ENCODE data around the gene ADCY7. TPM values are rescaled to one million over a fixed set of nuclear protein-coding genes. Genes with fewer than 3 reads are reported as not detected.

The ADCY7 gene
- total and polyA plus RNA-seq, 9 of the 15 experiments (the other 6 are each of a cell fraction or from before 2014, with no cell fraction given), result 2.3 to 108 (median 28.6) TPM

DNA sequence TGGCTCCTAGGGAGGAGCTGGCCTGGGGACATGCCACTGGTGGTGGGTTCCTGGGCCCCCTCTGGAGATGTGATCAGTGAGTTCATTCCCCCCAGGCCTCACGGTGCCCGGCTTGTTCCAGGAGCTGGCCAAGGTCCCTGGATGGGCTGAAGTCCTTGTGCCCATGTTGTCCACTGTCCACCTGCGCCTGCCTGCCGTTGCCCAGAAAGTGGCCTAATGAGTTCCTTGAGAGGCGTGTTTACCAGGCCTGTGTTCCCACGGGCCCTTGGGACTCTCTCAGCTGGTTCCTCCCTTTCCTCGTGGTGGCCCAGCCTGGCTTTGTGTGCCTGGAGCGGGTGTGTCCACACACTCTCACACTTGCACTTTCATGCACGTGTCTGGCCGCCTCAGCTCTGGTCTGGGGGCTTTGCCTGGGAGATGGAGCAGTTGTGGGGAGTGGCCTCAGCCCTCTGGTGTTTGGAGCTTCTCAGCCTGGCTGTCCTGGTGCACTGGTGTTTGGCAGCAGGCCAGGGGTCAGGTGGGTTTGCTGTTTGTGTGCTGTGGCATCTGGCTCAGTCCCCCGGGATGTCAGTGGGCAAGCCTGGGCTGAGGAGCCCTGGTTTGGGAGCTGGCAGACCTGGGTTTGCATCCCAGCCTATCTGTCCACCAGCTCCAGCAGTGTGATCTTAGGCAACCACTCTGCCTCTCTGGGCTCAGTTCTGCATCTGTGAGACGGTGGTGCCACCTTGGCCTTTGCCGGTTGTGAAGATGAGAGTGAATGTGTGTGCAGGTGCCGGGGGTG is 18.0 kb downstream of the ADCY7 start:
- FAIRE-seq (no peak), ATAC-seq (no peak; the same call in 2 of the 3 replicates), DNase-seq (ENCODE audit: extremely low read depth in 1 of 4, low spot score in 3 of 4) (no peak)
- H2AFZ ChIP-seq (ENCODE audit: low read depth, low read length), result no peak overlapping the region
- H3K9me1 ChIP-seq (ENCODE audit: control insufficient read depth, insufficient read depth, low read length), result peaks cover 12% of the 10 kb centered on the region
- TF ChIP-seq GTF2F1 (IDR thresholded peaks at IDR 0.05; ENCODE audit: low read depth, low read length) (no peak), NFIC (IDR thresholded peaks at IDR 0.05) (peak; percentile 76), NR2C2 (CRISPR knock-in tag; IDR thresholded peaks at IDR 0.05) (no peak), NR2C2 (tag; IDR thresholded peaks at IDR 0.05) (no peak), BHLHE40 (IDR thresholded peaks at IDR 0.05; ENCODE audit: low read length) (peak; percentile 26; the same call in 1 of the 2 replicates), TRIM28 (IDR thresholded peaks at IDR 0.05) (no peak), ZNF717 (CRISPR knock-in tag; IDR thresholded peaks at IDR 0.05) (no peak)
- TF ChIP-seq, protein P1, sequence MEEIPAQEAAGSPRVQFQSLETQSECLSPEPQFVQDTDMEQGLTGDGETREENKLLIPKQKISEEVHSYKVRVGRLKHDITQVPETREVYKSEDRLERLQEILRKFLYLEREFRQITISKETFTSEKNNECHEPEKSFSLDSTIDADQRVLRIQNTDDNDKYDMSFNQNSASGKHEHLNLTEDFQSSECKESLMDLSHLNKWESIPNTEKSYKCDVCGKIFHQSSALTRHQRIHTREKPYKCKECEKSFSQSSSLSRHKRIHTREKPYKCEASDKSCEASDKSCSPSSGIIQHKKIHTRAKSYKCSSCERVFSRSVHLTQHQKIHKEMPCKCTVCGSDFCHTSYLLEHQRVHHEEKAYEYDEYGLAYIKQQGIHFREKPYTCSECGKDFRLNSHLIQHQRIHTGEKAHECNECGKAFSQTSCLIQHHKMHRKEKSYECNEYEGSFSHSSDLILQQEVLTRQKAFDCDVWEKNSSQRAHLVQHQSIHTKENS (CRISPR knock-in tag; IDR thresholded peaks at IDR 0.05), result no peak
- TF ChIP-seq, protein P2, sequence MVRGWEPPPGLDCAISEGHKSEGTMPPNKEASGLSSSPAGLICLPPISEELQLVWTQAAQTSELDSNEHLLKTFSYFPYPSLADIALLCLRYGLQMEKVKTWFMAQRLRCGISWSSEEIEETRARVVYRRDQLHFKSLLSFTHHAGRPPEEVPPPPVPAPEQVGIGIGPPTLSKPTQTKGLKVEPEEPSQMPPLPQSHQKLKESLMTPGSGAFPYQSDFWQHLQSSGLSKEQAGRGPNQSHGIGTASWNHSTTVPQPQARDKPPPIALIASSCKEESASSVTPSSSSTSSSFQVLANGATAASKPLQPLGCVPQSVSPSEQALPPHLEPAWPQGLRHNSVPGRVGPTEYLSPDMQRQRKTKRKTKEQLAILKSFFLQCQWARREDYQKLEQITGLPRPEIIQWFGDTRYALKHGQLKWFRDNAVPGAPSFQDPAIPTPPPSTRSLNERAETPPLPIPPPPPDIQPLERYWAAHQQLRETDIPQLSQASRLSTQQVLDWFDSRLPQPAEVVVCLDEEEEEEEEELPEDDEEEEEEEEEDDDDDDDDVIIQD (CRISPR knock-in tag; IDR thresholded peaks at IDR 0.05), result no peak
- no peak overlapping the region for H3K4me2 ChIP-seq (ENCODE audit: insufficient read depth, low read length)
- CTCF ChIA-PET (ENCODE audit: low intra/inter-chr PET ratio), result no interaction called here
- BruUV-seq (replicated peaks), result no TSS peak
- intact Hi-C loops (cut with micrococcal nuclease), result no loop called here
- POLR2A ChIA-PET, result interaction anchor here (1.7 kb wide), 1 partner anchor 12 kb away, joined by 8 read pairs; no protein-coding TSS in a partner anchor
- peaks cover 2% of the 10 kb centered on the region for H3K9me3 ChIP-seq (replicated peaks; ENCODE audit: control insufficient read depth, insufficient read depth, low read depth, low read length)
- peak overlapping the region in 1 of 2 experiments; percentile 80; a peak in 2 of 4 replicates for H3K9ac ChIP-seq (ENCODE audit: insufficient read depth in 1 of 2, low read depth in 2 of 2, low read length in 2 of 2)
- no peak overlapping the region for H3K4me3 ChIP-seq
- no peak overlapping the region; the same call in 2 of the 3 replicates for H3K27ac ChIP-seq (ENCODE audit: extremely low read depth, low read depth, low read length)
- peaks cover 86% of the 10 kb centered on the region for H3K79me2 ChIP-seq (ENCODE audit: control insufficient read depth, insufficient read depth, low read length)
- H4K20me1 ChIP-seq (replicated peaks; ENCODE audit: control insufficient read depth, insufficient read depth, low read length), result peaks cover 26% of the 10 kb centered on the region
- 76% methylated on average over 14 of the region's 14 CpGs for WGBS (ENCODE audit: insufficient coverage, low coverage, missing lambda C conversion rate)
- peaks cover 69% of the 10 kb centered on the region; the same call in 2 of the 3 replicates for H3K36me3 ChIP-seq (ENCODE audit: control insufficient read depth, insufficient read depth, low read length)
- no peaks in the 10 kb centered on the region for H3K27me3 ChIP-seq (ENCODE audit: control insufficient read depth in 2 of 2, insufficient read depth in 2 of 2, low read length in 2 of 2)
- H3K4me1 ChIP-seq (replicated peaks in 1 of 2; ENCODE audit: control insufficient read depth in 2 of 2, insufficient read depth in 2 of 2, low read length in 2 of 2), result peaks cover 35 to 47% of the 10 kb centered on the region in 2 experiments
- in situ Hi-C loops (cut with MboI), result no loop called here
